ENCODE results near the gene KDM2A.

Gene KDM2A

GRCh38 chr11:67273260-67273990 lies 154.4 kb downstream of the KDM2A start:
- DNase-seq (ENCODE audit: low spot score), result no peak

- no peak for DNase-seq (ENCODE audit: low spot score)
These were observed 155.9 kb downstream of the KDM2A start for GRCh38 chr11:67274768-67275605.

GRCh38 chr11:67275606-67276409 lies 156.7 kb downstream of the KDM2A start:
- no peak for DNase-seq (ENCODE audit: low spot score)

- no peak for DNase-seq (ENCODE audit: low spot score)
These were observed 157.7 kb downstream of the KDM2A start for GRCh38 chr11:67276781-67277230.

- peak; percentile 93 for DNase-seq (ENCODE audit: low spot score)
These were observed 158.3 kb downstream of the KDM2A start for GRCh38 chr11:67277231-67277961.

- DNase-seq (ENCODE audit: low spot score), result no peak
These were observed 159.3 kb downstream of the KDM2A start for GRCh38 chr11:67278135-67278938.

- no peak for DNase-seq (ENCODE audit: low spot score)
These were observed 160.0 kb downstream of the KDM2A start for GRCh38 chr11:67278939-67279588.

- no peak for DNase-seq (ENCODE audit: low spot score)
These were observed 160.7 kb downstream of the KDM2A start for GRCh38 chr11:67279589-67280340.

- no peak for DNase-seq (ENCODE audit: low spot score)
These were observed 161.3 kb downstream of the KDM2A start for GRCh38 chr11:67280341-67280787.

- no peak for DNase-seq (ENCODE audit: low spot score)
These were observed 161.9 kb downstream of the KDM2A start for GRCh38 chr11:67280788-67281551.

GRCh38 chr11:67281552-67282150 lies 162.6 kb downstream of the KDM2A start:
- no peak for DNase-seq (ENCODE audit: low spot score)

- no peak for DNase-seq (ENCODE audit: low spot score)
These were observed 163.3 kb downstream of the KDM2A start for GRCh38 chr11:67282155-67282875.

GRCh38 chr11:67282876-67283371 lies 163.9 kb downstream of the KDM2A start:
- DNase-seq (ENCODE audit: low spot score), result no peak

- DNase-seq (ENCODE audit: low spot score), result no peak
These were observed 164.5 kb downstream of the KDM2A start for GRCh38 chr11:67283481-67283963.

- DNase-seq (ENCODE audit: low spot score), result no peak
These were observed 165.9 kb downstream of the KDM2A start for GRCh38 chr11:67284811-67285540.
